Erythroblast (primary cell): Measurements from ENCODE around the gene CCDC191.

ENCODE experiments used
- GATA1 ChIP-seq: IDR thresholded peaks from 2 replicates; pipeline ENCODE4 v1.6.1; 2011; ENCODE audit warnings: low read depth, mild to moderate bottlenecking, control low read depth, low read length, moderate library complexity
- POLR2A ChIP-seq: IDR thresholded peaks from 2 replicates; pipeline ENCODE4 v1.6.1; 2011; ENCODE audit warnings: mild to moderate bottlenecking, low read length

GRCh38 chr3:113977822-113978221 lies 78.5 kb downstream of the CCDC191 start:
- no peak for TF ChIP-seq POLR2A
- TF ChIP-seq GATA1 = no peak
